SK-N-SH (cell line): ENCODE results near the gene CLN3. TPM values are rescaled to one million over a fixed set of nuclear protein-coding genes. Genes with fewer than 3 reads are reported as not detected.

Source experiments
- CTCF ChIA-PET: fragments of 300-600, 350-600 bp; formaldehyde crosslinking; extraction: SDS; loops from one replicate; lab custom pipeline; 2021; lab: Yijun Ruan, JAX
- POLR2A ChIA-PET: fragments of 350-600 bp; sonication (Branson Sonifier 250); formaldehyde crosslinking; extraction: SDS; loops from one replicate; lab custom pipeline; 2020; ENCODE audit warnings: antibody characterized with exemption, inconsistent platforms; lab: Yijun Ruan, JAX
- DNase-seq: peaks from one replicate; pipeline ENCODE4 v3.0.0; 2012
- H2AFZ ChIP-seq: fragments of 200-600 bp; sonication (generic); 2 replicates; pipeline ENCODE4 v1.8.1; 2016; ENCODE audit warnings: antibody characterized with exemption, mild to moderate bottlenecking, low read depth
- H3F3A ChIP-seq: fragments of 200-600 bp; sonication (generic); replicated peaks from 2 replicates; pipeline ENCODE3; 2016; ENCODE audit warnings: antibody characterized with exemption, mild to moderate bottlenecking; ENCODE audit not compliant: insufficient read depth
- H3K27ac ChIP-seq, 2 experiments: fragments of 200-500 bp in 1 of 2; fragments of 200-600 bp in 1 of 2; sonication (Bioruptor generic) in 1 of 2; sonication (generic), shearing (Covaris generic) in 1 of 2; 2 replicates each; pipeline versions ENCODE4 v1.5.1 to v1.6.1; 2014 to 2016; ENCODE audit warnings: low read depth in 2 of 2, inconsistent platforms in 1 of 2, low read length in 1 of 2, mild to moderate bottlenecking in 1 of 2, mixed read lengths in 1 of 2
- H3K27me3 ChIP-seq: fragments of 200-600 bp; sonication (generic), shearing (Covaris generic); 2 replicates; pipeline ENCODE4 v1.6.1; 2016; ENCODE audit warnings: mixed run types; ENCODE audit not compliant: insufficient read depth
- H3K36me3 ChIP-seq, 2 experiments: fragments of 200-500 bp in 1 of 2; fragments of 200-600 bp in 1 of 2; sonication (Bioruptor generic) in 1 of 2; sonication (generic) in 1 of 2; replicated peaks in 1 of 2; 2 replicates each; pipeline versions ENCODE3 to v1.5.1; 2014 to 2016; ENCODE audit warnings: low read length in 1 of 2, mild to moderate bottlenecking in 1 of 2; ENCODE audit not compliant: insufficient read depth in 2 of 2, control insufficient read depth in 1 of 2
- H3K4me1 ChIP-seq, 2 experiments: fragments of 200-500 bp in 1 of 2; fragments of 200-600 bp in 1 of 2; sonication (Bioruptor generic) in 1 of 2; sonication (generic), shearing (Covaris generic) in 1 of 2; 2 replicates each; pipeline versions ENCODE4 v1.5.1 to v1.6.1; 2014 to 2016; ENCODE audit warnings: low read depth in 1 of 2, low read length in 1 of 2, mixed run types in 1 of 2; ENCODE audit not compliant: insufficient read depth in 2 of 2, control insufficient read depth in 1 of 2
- H3K4me2 ChIP-seq: fragments of 200-600 bp; sonication (generic), shearing (Covaris generic); 2 replicates; pipeline ENCODE4 v1.6.1; 2017; ENCODE audit warnings: mixed run types
- H3K4me3 ChIP-seq, 2 experiments: fragments of 200-500 bp in 1 of 2; fragments of 200-600 bp in 1 of 2; sonication (Bioruptor generic) in 1 of 2; sonication (generic), shearing (Covaris generic) in 1 of 2; 2 replicates each; pipeline versions ENCODE4 v1.5.1 to v1.8.1; 2014 to 2016; ENCODE audit warnings: low read depth in 2 of 2, inconsistent platforms in 1 of 2, low read length in 1 of 2, mild to moderate bottlenecking in 1 of 2, mixed read lengths in 1 of 2, moderate library complexity in 1 of 2
- H3K79me2 ChIP-seq: fragments of 200-600 bp; sonication (generic); 2 replicates; pipeline ENCODE4 v1.8.1; 2017; ENCODE audit warnings: mild to moderate bottlenecking; ENCODE audit not compliant: insufficient read depth
- H3K9ac ChIP-seq: fragments of 200-600 bp; sonication (generic); 2 replicates; pipeline ENCODE4 v1.6.1; 2017; ENCODE audit warnings: mixed run types
- H3K9me2 ChIP-seq: fragments of 200-600 bp; sonication (generic); 2 replicates; pipeline ENCODE4 v1.6.1; 2017; ENCODE audit warnings: mixed run types
- H3K9me3 ChIP-seq: fragments of 200-600 bp; sonication (generic); 2 replicates; pipeline ENCODE4 v1.6.1; 2017; ENCODE audit warnings: mixed run types, mild to moderate bottlenecking, moderate library complexity
- H4K20me1 ChIP-seq: fragments of 200-600 bp; sonication (generic); 2 replicates; pipeline ENCODE4 v1.6.1; 2017; ENCODE audit warnings: mild to moderate bottlenecking, mixed run types; ENCODE audit not compliant: insufficient read depth
- EP300 ChIP-seq, 2 experiments: IDR thresholded peaks; 2 replicates each; pipeline versions ENCODE4 v1.4.0 to v1.6.1; 2012; ENCODE audit warnings: borderline replicate concordance in 1 of 2, low read depth in 1 of 2, low read length in 1 of 2
- FOXM1 ChIP-seq: IDR thresholded peaks from 2 replicates; pipeline ENCODE4 v1.4.0; 2012; ENCODE audit warnings: low read depth, mild to moderate bottlenecking
- GABPA ChIP-seq: IDR thresholded peaks from 2 replicates; pipeline ENCODE4 v1.4.0; 2012; ENCODE audit warnings: low read depth, mild to moderate bottlenecking
- GATA2 ChIP-seq: sonication (generic); formaldehyde crosslinking; IDR thresholded peaks from 2 replicates; pipeline ENCODE4 v1.5.0; 2020; ENCODE audit warnings: mild to moderate bottlenecking, missing genetic modification reagents
- IRF3 ChIP-seq: fragments of 150-350 bp; IDR thresholded peaks from 2 replicates; pipeline ENCODE4 v1.6.1; 2016; ENCODE audit warnings: mild to moderate bottlenecking, low read depth, low read length
- MAX ChIP-seq: IDR thresholded peaks from 2 replicates; pipeline ENCODE4 v1.4.0; 2012; ENCODE audit warnings: low read depth
- MEF2A ChIP-seq: IDR thresholded peaks from 2 replicates; pipeline ENCODE4 v1.4.0; 2012; ENCODE audit warnings: low read depth, borderline replicate concordance
- MXI1 ChIP-seq: IDR thresholded peaks from 2 replicates; pipeline ENCODE4 v1.6.1; 2012; ENCODE audit warnings: mild to moderate bottlenecking, low read depth, low read length, improper control_type of control experiment
- NFIC ChIP-seq: IDR thresholded peaks from 2 replicates; pipeline ENCODE4 v1.4.0; 2012; ENCODE audit warnings: borderline replicate concordance
- POLR2AphosphoS5 ChIP-seq: IDR thresholded peaks from 2 replicates; pipeline ENCODE4 v1.6.1; 2012; ENCODE audit warnings: low read depth, low read length
- RCOR1 ChIP-seq: fragments of 150-350 bp; IDR thresholded peaks from 2 replicates; pipeline ENCODE4 v1.6.1; 2017; ENCODE audit warnings: antibody characterized with exemption, low read length
- SIN3A ChIP-seq: IDR thresholded peaks from 2 replicates; pipeline ENCODE4 v1.6.1; 2012; ENCODE audit warnings: low read depth, mild to moderate bottlenecking, low read length, moderate library complexity, borderline replicate concordance
- SMC3 ChIP-seq: IDR thresholded peaks from 2 replicates; pipeline ENCODE4 v1.6.1; 2012; ENCODE audit warnings: low read depth, low read length, improper control_type of control experiment
- TAF1 ChIP-seq: IDR thresholded peaks from 2 replicates; pipeline ENCODE4 v1.6.1; 2012; ENCODE audit warnings: low read depth, mild to moderate bottlenecking, low read length, moderate library complexity, borderline replicate concordance
- TEAD4 ChIP-seq: IDR thresholded peaks from 2 replicates; pipeline ENCODE4 v1.4.0; 2012; ENCODE audit warnings: mild to moderate bottlenecking, borderline replicate concordance; ENCODE audit not compliant: insufficient read depth
- YY1 ChIP-seq: IDR thresholded peaks from 2 replicates; pipeline ENCODE4 v1.4.0; 2012; ENCODE audit warnings: low read depth, mild to moderate bottlenecking
- ZBTB33 ChIP-seq: IDR thresholded peaks from 2 replicates; pipeline ENCODE4 v1.4.0; 2012; ENCODE audit warnings: low read depth, borderline replicate concordance
- WGBS: methylation state at CpG from one replicate; pipeline ENCODE4 v1.1.6; 2017; ENCODE audit warnings: low lambda C conversion rate; 5-methylcytosine and 5-hydroxymethylcytosine counted together
- polyA plus RNA-seq, 3 experiments: library from polyadenylated mRNA; depleted of rRNA; stranded (reverse); fragments of >200 nt; gene quantifications; 2 replicates each; pipeline ENCODE4 v1.2.3, GENCODE V29; 2012
- TF ChIP-seq, protein P1 (sequence below): fragments of 150-350 bp; IDR thresholded peaks from 2 replicates; pipeline ENCODE4 v1.6.1; 2017; ENCODE audit warnings: antibody characterized with exemption, low read length, low read depth, borderline replicate concordance
- TF ChIP-seq, protein P2 (sequence below): IDR thresholded peaks from 2 replicates; pipeline ENCODE4; 2012

CLN3 gene
- polyA plus RNA-seq, 1 of the 3 experiments (the other 2 are of a cell fraction), result 18.5 TPM

DNA sequence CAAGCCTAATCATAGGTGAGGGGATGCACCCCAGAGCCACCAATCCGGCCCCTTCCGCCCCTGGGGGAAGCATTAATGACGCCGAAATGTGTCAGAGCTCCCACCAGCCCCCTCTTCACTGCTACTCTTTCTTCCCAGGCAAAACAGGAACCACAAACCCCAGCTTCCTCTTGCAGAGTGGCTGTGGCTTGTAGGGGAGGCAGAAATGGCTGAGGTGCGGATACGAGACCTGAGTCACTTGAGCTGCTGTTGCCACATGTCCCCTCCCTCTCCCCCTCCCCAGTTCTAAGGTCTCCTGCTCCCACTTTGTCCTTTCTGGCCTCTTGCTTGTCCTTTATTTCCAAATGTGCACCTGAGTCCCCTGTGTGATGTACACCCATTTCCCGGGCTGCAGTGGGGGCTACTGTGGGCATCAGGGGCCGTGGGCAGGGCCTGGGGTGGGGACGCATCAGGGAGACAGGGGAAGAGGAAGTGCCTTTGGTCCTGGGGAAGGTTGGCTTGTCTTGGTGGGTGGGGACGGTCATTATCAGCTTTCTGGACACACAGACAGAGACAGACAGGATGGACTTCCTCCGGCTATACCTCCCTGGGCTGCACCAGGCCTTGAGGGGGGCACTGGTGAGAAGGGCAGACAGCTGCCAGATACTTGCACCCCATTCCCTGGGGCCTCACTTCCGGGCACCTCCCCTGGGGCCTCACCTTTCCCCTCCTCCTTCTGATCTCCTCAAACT lies 2.4 kb upstream of the CLN3 start, which contains the start of gene APOBR:
Gene APOBR (plus strand): TSS at position 523 of the 731 bp plus-strand sequence. CDS start 39 bp downstream, at position 562.
- Histone ChIP-seq H4K20me1 (no peaks in the 10 kb centered on the region), H3K4me2 (no peak within 1 kb of the TSS), H3K27ac (no peak within 1 kb of the TSS), H3F3A (no peaks in the 10 kb centered on the region), H2AFZ (0 out of 2 replicates have a peak within 1 kb of the TSS, but pooled peaks have one; percentile 29), H3K9me2 (no peaks in the 10 kb centered on the region), H3K36me3 (no peaks in the 10 kb centered on the region), H3K4me3 (no peak within 1 kb of the TSS), H3K9me3 (no peaks in the 10 kb centered on the region), H3K27me3 (no peaks in the 10 kb centered on the region), H3K79me2 (peaks cover 7% of the 10 kb centered on the region; the same call in 1 of the 2 replicates), H3K4me1 (no peaks in the 10 kb centered on the region; a peak in 1 of 4 replicates), H3K9ac (no peak within 1 kb of the TSS)
- ChIA-PET POLR2A (no interaction called here), CTCF (no interaction called here)
- no peak for TF ChIP-seq SMC3
- no peak for TF ChIP-seq TAF1
- TF ChIP-seq, protein P1, sequence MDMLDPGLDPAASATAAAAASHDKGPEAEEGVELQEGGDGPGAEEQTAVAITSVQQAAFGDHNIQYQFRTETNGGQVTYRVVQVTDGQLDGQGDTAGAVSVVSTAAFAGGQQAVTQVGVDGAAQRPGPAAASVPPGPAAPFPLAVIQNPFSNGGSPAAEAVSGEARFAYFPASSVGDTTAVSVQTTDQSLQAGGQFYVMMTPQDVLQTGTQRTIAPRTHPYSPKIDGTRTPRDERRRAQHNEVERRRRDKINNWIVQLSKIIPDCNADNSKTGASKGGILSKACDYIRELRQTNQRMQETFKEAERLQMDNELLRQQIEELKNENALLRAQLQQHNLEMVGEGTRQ, result no peak
- TF ChIP-seq MAX, result no peak
- no peak for TF ChIP-seq RCOR1
- TF ChIP-seq, protein P2, sequence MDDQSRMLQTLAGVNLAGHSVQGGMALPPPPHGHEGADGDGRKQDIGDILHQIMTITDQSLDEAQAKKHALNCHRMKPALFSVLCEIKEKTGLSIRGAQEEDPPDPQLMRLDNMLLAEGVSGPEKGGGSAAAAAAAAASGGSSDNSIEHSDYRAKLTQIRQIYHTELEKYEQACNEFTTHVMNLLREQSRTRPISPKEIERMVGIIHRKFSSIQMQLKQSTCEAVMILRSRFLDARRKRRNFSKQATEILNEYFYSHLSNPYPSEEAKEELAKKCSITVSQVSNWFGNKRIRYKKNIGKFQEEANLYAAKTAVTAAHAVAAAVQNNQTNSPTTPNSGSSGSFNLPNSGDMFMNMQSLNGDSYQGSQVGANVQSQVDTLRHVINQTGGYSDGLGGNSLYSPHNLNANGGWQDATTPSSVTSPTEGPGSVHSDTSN, result no peak
- TF ChIP-seq POLR2AphosphoS5, result no peak
- TF ChIP-seq SIN3A, result no peak
- no peak for TF ChIP-seq FOXM1
- no peak for TF ChIP-seq MEF2A
- TF ChIP-seq GABPA, result no peak
- TF ChIP-seq TEAD4, result no peak
- TF ChIP-seq GATA2 (CRISPR knock-in tag), result no peak
- no peak for TF ChIP-seq ZBTB33
- no peak for TF ChIP-seq NFIC
- TF ChIP-seq MXI1, result no peak
- TF ChIP-seq YY1, result no peak
- TF ChIP-seq EP300 (IDR thresholded peaks at IDR 0.05; ENCODE audit: borderline replicate concordance in 1 of 2, low read depth in 1 of 2, low read length in 1 of 2), result no peak
- TF ChIP-seq IRF3, result no peak
- 73% methylated on average over 12 of the region's 12 CpGs for WGBS
- no peak for DNase-seq
